ENCODE results near the gene CYB5A. TPM values are rescaled to one million over a fixed set of nuclear protein-coding genes. Genes with fewer than 3 reads are reported as not detected.
A peak's percentile ranks its signal among the peaks of the same experiment; 100 is the strongest.

The CYB5A gene
- total and polyA plus RNA-seq, 9 of the 15 experiments (the other 6 are each of a cell fraction or from before 2014, with no cell fraction given) = 11.9 to 22.6 (median 14.1) TPM

DNA sequence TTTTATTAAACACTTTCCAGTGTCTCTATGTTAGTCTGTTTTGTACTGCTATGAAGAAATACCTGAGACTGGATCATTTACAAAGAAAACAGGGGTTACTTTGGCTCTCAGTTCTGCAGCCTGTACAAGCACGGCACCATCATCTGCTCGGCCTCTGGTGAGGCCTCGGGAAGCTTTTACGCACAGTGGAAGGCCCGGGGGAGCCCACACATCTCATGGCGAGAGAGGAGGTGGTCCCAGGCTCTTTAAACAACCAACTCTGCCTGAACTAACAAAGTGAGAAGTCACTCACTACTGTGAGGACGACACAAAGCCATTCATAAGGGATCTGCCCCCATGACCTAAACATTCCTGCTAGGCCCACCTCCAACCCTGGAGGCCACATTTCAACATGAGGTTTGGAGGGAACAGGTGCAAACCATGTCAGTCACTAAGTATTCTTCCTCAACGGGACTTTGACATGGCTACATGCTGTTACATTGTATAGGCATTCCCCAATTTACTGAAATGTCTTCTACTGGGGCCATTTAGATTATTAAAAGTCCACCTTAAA is 26.1 kb downstream of the CYB5A start:
- ATAC-seq (no peak), FAIRE-seq (no peak), DNase-seq (ENCODE audit: extremely low read depth in 1 of 4, low spot score in 3 of 4) (no peak)
- BruUV-seq (replicated peaks) = no TSS peak
- Histone ChIP-seq H3K27ac (ENCODE audit: extremely low read depth, low read depth, low read length) (no peak overlapping the region), H3K9me3 (replicated peaks; ENCODE audit: control insufficient read depth, insufficient read depth, low read depth, low read length) (no peaks in the 10 kb centered on the region), H3K79me2 (ENCODE audit: control insufficient read depth, insufficient read depth, low read length) (no peaks in the 10 kb centered on the region), H2AFZ (ENCODE audit: low read depth, low read length) (peak overlapping the region; percentile 75), H3K9ac (ENCODE audit: insufficient read depth in 1 of 2, low read depth in 2 of 2, low read length in 2 of 2) (no peak overlapping the region), H3K4me2 (ENCODE audit: insufficient read depth, low read length) (no peak overlapping the region), H3K36me3 (ENCODE audit: control insufficient read depth, insufficient read depth, low read length) (no peaks in the 10 kb centered on the region), H4K20me1 (replicated peaks; ENCODE audit: control insufficient read depth, insufficient read depth, low read length) (no peaks in the 10 kb centered on the region), H3K9me1 (ENCODE audit: control insufficient read depth, insufficient read depth, low read length) (no peaks in the 10 kb centered on the region), H3K4me1 (replicated peaks in 1 of 2; ENCODE audit: control insufficient read depth in 2 of 2, insufficient read depth in 2 of 2, low read length in 2 of 2) (peaks cover 3 to 36% of the 10 kb centered on the region in 2 experiments; a peak in 4 of 5 replicates), H3K4me3 (no peak overlapping the region), H3K27me3 (ENCODE audit: control insufficient read depth in 2 of 2, insufficient read depth in 2 of 2, low read length in 2 of 2) (no peaks in the 10 kb centered on the region)
- WGBS (ENCODE audit: insufficient coverage, low coverage, missing lambda C conversion rate) = 61% methylated on average over 8 of the region's 8 CpGs
- in situ Hi-C loops (cut with MboI) (no loop called here), intact Hi-C loops (cut with micrococcal nuclease) (no loop called here)
- POLR2A ChIA-PET = no interaction called here
- CTCF ChIA-PET (ENCODE audit: low intra/inter-chr PET ratio) = no interaction called here
- TF ChIP-seq, protein P1, sequence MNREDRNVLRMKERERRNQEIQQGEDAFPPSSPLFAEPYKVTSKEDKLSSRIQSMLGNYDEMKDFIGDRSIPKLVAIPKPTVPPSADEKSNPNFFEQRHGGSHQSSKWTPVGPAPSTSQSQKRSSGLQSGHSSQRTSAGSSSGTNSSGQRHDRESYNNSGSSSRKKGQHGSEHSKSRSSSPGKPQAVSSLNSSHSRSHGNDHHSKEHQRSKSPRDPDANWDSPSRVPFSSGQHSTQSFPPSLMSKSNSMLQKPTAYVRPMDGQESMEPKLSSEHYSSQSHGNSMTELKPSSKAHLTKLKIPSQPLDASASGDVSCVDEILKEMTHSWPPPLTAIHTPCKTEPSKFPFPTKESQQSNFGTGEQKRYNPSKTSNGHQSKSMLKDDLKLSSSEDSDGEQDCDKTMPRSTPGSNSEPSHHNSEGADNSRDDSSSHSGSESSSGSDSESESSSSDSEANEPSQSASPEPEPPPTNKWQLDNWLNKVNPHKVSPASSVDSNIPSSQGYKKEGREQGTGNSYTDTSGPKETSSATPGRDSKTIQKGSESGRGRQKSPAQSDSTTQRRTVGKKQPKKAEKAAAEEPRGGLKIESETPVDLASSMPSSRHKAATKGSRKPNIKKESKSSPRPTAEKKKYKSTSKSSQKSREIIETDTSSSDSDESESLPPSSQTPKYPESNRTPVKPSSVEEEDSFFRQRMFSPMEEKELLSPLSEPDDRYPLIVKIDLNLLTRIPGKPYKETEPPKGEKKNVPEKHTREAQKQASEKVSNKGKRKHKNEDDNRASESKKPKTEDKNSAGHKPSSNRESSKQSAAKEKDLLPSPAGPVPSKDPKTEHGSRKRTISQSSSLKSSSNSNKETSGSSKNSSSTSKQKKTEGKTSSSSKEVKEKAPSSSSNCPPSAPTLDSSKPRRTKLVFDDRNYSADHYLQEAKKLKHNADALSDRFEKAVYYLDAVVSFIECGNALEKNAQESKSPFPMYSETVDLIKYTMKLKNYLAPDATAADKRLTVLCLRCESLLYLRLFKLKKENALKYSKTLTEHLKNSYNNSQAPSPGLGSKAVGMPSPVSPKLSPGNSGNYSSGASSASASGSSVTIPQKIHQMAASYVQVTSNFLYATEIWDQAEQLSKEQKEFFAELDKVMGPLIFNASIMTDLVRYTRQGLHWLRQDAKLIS (CRISPR knock-in tag; IDR thresholded peaks at IDR 0.05) = no peak
- TF ChIP-seq DACH1 (IDR thresholded peaks at IDR 0.05; ENCODE audit: partially characterized antibody) (no peak), TARDBP (IDR thresholded peaks at IDR 0.05) (no peak), NCOR1 (IDR thresholded peaks at IDR 0.05) (no peak), ZNF277 (CRISPR knock-in tag; IDR thresholded peaks at IDR 0.05; ENCODE audit: borderline replicate concordance) (no peak), GTF2F1 (IDR thresholded peaks at IDR 0.05; ENCODE audit: low read depth, low read length) (no peak), XRCC3 (IDR thresholded peaks at IDR 0.05) (no peak), ZNF57 (CRISPR knock-in tag; IDR thresholded peaks at IDR 0.05) (no peak), ELF2 (CRISPR knock-in tag; IDR thresholded peaks at IDR 0.05) (no peak), ZNF23 (CRISPR knock-in tag; IDR thresholded peaks at IDR 0.05) (no peak), ZNF12 (CRISPR knock-in tag; IDR thresholded peaks at IDR 0.05) (no peak), ETV6 (IDR thresholded peaks at IDR 0.05; ENCODE audit: borderline replicate concordance in 1 of 2, low read depth in 2 of 2, low read length in 1 of 2) (no peak), ETV6 (CRISPR knock-in tag; IDR thresholded peaks at IDR 0.05; ENCODE audit: borderline replicate concordance) (no peak), SETDB1 (IDR thresholded peaks at IDR 0.05; ENCODE audit: low read length) (no peak), FOXK2 (conservative IDR thresholded peaks at IDR 0.05 in 1 of 2, IDR thresholded peaks at IDR 0.05 in 1 of 2; ENCODE audit: low read depth in 2 of 2) (no peak)
- TF ChIP-seq, protein P2, sequence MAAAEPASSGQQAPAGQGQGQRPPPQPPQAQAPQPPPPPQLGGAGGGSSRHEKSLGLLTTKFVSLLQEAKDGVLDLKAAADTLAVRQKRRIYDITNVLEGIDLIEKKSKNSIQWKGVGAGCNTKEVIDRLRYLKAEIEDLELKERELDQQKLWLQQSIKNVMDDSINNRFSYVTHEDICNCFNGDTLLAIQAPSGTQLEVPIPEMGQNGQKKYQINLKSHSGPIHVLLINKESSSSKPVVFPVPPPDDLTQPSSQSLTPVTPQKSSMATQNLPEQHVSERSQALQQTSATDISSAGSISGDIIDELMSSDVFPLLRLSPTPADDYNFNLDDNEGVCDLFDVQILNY (CRISPR knock-in tag; IDR thresholded peaks at IDR 0.05) = no peak
- TF ChIP-seq, protein P3, sequence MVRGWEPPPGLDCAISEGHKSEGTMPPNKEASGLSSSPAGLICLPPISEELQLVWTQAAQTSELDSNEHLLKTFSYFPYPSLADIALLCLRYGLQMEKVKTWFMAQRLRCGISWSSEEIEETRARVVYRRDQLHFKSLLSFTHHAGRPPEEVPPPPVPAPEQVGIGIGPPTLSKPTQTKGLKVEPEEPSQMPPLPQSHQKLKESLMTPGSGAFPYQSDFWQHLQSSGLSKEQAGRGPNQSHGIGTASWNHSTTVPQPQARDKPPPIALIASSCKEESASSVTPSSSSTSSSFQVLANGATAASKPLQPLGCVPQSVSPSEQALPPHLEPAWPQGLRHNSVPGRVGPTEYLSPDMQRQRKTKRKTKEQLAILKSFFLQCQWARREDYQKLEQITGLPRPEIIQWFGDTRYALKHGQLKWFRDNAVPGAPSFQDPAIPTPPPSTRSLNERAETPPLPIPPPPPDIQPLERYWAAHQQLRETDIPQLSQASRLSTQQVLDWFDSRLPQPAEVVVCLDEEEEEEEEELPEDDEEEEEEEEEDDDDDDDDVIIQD (CRISPR knock-in tag; IDR thresholded peaks at IDR 0.05) = no peak
